ENCODE results near the gene KLK13.

DNA sequence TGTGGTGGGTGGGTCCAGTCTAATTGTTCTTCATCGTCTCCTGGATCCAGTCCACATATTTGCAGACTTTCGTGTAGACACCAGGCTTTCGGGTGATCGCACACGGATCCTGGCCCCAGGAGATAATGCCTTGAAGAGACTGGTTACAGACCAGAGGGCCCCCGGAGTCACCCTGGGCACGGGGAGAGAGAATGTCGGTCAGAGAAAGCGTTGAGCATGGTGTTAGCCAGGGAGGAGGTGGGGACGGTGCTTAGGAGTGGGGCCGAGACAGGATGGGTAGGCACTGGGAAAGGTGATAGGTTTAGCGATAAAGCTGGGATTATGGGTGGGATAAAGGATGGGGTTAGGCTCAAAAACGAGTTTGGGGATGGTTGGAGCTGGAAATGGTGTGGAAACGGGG, 42.4 kb downstream of the KLK13 start:
- TF ChIP-seq POLR2A (IDR thresholded peaks at IDR 0.05) (no peak), EP300 (IDR thresholded peaks at IDR 0.05) (no peak), POLR2AphosphoS5 (IDR thresholded peaks at IDR 0.05) (no peak)
- TF ChIP-seq, protein P1, sequence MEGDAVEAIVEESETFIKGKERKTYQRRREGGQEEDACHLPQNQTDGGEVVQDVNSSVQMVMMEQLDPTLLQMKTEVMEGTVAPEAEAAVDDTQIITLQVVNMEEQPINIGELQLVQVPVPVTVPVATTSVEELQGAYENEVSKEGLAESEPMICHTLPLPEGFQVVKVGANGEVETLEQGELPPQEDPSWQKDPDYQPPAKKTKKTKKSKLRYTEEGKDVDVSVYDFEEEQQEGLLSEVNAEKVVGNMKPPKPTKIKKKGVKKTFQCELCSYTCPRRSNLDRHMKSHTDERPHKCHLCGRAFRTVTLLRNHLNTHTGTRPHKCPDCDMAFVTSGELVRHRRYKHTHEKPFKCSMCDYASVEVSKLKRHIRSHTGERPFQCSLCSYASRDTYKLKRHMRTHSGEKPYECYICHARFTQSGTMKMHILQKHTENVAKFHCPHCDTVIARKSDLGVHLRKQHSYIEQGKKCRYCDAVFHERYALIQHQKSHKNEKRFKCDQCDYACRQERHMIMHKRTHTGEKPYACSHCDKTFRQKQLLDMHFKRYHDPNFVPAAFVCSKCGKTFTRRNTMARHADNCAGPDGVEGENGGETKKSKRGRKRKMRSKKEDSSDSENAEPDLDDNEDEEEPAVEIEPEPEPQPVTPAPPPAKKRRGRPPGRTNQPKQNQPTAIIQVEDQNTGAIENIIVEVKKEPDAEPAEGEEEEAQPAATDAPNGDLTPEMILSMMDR (IDR thresholded peaks at IDR 0.05): no peak

Data from sigmoid colon (tissue), 4 donors.